NT2/D1 (cell line): Measurements from ENCODE around the gene GRIK2.
"Not testable (repeated sequence)": the region's sequence is repeated elsewhere in the genome, so short reads cannot be mapped to it uniquely, and the experiment has no call there.

ENCODE experiments used
- DNase-seq: peaks from one replicate; pipeline ENCODE4 v3.0.0-alpha.2; 2011; ENCODE audit warnings: low read depth, low spot score
- H3K27me3 ChIP-seq: 2 replicates; pipeline ENCODE4 v1.6.0; 2011; ENCODE audit warnings: mild to moderate bottlenecking; ENCODE audit not compliant: insufficient read length, insufficient read depth
- H3K36me3 ChIP-seq: 2 replicates; pipeline ENCODE4 v1.6.1; 2011; ENCODE audit warnings: mild to moderate bottlenecking, low read length, mixed read lengths; ENCODE audit not compliant: insufficient read depth, insufficient read length
- H3K4me1 ChIP-seq: 2 replicates; pipeline ENCODE4 v1.5.1; 2011; ENCODE audit not compliant: insufficient read depth, insufficient read length
- H3K4me3 ChIP-seq: 2 replicates; pipeline ENCODE4 v1.5.1; 2011; ENCODE audit warnings: low read depth; ENCODE audit not compliant: insufficient read length
- H3K9ac ChIP-seq: 2 replicates; pipeline ENCODE4 v1.6.0; 2011; ENCODE audit warnings: low read depth; ENCODE audit not compliant: insufficient read length
- H3K9me3 ChIP-seq: 2 replicates; pipeline ENCODE4 v1.5.1; 2011; ENCODE audit warnings: mild to moderate bottlenecking, low read length; ENCODE audit not compliant: insufficient read depth
- SUZ12 ChIP-seq: IDR thresholded peaks from 2 replicates; pipeline ENCODE4 v1.6.1; 2011; ENCODE audit not compliant: insufficient read length, insufficient read depth; ENCODE audit errors: extremely low read depth
- YY1 ChIP-seq: IDR thresholded peaks from 2 replicates; pipeline ENCODE4 v1.6.1; 2011; ENCODE audit not compliant: insufficient read length, insufficient read depth
- ZNF274 ChIP-seq: IDR thresholded peaks from 2 replicates; pipeline ENCODE4 v1.6.1; 2011; ENCODE audit warnings: mild to moderate bottlenecking, low read depth, low read length

Gene GRIK2

DNA sequence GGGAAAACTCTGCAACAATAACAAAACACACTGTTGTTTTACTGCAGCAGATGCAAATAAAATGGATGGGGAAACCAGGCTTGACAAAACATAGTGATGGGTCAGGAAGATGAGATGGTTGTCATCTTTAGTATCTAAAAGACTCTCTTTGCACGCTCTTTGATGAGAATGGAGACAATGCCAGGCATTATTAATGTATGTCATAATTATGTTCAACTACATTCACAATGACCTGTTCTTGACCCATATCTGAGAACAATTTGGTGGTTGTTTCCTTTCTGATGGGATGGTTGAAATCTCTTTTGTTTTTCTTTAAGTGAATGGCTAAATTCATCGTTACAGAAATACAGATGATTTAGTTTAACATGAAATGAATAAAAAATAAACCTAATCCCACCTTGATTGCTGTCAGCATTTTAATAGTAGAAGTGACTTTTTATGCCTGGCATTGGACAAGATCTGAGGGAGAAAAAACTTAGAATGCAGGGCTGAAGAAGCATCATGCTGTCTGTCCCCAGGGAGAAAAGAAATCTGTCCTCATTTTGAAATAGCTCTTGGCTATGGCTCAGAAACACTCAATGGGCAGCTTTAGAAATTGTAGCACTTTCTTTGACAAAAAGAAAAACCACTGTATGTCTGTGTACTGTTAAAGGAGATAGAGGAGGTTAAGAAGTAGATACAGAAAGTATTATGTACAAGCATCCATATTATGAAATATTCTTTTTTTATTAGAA lies 12.4 kb upstream of the GRIK2 start:
- no peak for DNase-seq
- no peaks in the 10 kb centered on the region for H3K27me3 ChIP-seq
- H3K9ac ChIP-seq = no peak overlapping the region
- H3K9me3 ChIP-seq = no peaks in the 10 kb centered on the region
- TF ChIP-seq YY1 = no peak
- TF ChIP-seq SUZ12 = no peak
- H3K36me3 ChIP-seq = no peaks in the 10 kb centered on the region
- no peak overlapping the region for H3K4me3 ChIP-seq
- H3K4me1 ChIP-seq = no peaks in the 10 kb centered on the region

DNA sequence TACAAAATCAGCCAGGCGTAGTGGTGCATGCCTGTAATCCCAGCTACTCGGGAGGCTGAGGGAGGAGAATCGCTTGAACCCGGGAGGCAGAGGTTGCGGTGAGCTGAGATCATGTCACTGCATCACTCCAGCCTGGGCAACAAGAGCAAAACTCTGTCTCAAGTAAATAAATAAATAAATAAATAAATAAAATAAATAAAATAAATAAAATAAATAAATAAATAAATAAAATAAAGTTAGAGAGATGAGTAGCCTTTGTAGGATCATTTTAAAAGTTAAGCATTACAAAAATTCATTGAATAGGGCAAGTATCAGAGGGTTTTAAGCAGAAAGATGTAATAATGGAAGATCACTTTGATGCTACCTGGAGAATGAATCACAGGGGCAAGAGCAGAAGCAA lies 9.8 kb upstream of the GRIK2 start:
- H3K4me3 ChIP-seq, H3K9ac ChIP-seq, DNase-seq, H3K4me1 ChIP-seq, H3K36me3 ChIP-seq, H3K27me3 ChIP-seq, H3K9me3 ChIP-seq: not testable (repeated sequence)

DNA sequence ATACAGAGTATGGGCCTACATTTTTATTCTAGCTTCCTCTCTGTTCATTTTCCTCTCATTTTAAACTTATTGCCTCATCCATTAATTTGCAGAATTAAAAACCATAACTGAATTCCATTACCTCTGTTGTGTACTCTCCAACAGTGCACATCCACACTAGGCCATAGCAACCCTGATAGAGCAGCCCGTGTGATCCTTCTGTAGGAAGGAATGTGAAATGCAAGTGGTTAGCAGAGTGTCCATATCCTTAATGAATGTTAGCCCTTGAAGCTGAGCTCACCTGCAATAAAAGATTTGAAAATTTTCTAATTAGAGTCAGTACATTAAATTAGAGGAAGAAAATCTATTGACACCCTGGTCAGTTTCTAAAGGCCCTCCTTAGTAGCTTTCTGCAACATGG lies 6.5 kb upstream of the GRIK2 start:
- TF ChIP-seq ZNF274 (no peak), SUZ12 (no peak), YY1 (no peak)
- H3K36me3 ChIP-seq = no peaks in the 10 kb centered on the region
- H3K27me3 ChIP-seq = peaks cover 6% of the 10 kb centered on the region
- no peaks in the 10 kb centered on the region for H3K4me1 ChIP-seq
- H3K4me3 ChIP-seq = no peak overlapping the region
- no peaks in the 10 kb centered on the region for H3K9me3 ChIP-seq
- no peak overlapping the region for H3K9ac ChIP-seq
- DNase-seq = no peak

- Histone ChIP-seq H3K9ac (peak overlapping the region; percentile 29), H3K9me3 (no peaks in the 10 kb centered on the region), H3K36me3 (no peaks in the 10 kb centered on the region), H3K4me3 (peak overlapping the region; percentile 72), H3K27me3 (peaks cover 35% of the 10 kb centered on the region), H3K4me1 (no peaks in the 10 kb centered on the region)
- TF ChIP-seq YY1 (no peak), ZNF274 (no peak)
- no peak for DNase-seq
Observed at GRCh38 chr6:101391772-101392585, 1.5 kb upstream of the GRIK2 start.

DNA sequence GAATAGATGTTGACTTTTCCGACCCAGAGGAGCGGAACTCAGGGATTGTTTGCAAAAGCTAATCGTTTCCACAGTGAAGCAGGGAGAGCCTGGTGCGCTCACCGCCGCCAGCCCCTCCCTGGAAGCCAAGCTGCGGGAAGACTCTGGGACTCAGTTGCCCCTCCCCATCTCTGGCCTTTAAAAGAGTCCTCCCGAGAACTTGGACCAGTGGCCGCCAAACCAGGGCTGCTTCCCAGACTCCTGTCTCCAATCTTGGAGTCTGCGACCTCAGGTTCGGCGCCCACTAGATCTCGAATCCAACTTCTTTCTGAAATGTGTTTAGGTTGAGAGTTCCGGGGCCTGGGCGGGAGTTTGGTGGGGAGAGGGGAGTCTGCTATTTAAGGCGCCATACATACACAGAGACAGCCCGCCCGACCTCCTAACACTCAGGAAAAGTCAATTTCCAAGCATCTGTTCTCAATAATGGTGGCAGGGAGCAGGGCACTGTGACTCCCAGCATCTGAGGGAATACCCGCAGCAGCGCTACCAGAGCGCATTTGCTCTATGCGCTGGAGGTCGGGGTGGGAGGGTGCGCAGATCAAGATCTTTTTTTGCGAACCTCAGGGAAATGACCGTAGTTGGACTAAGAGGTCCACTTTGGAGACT lies 800 bp upstream of the GRIK2 start:
- peak overlapping the region; percentile 29 for H3K9ac ChIP-seq
- TF ChIP-seq ZNF274 (no peak), SUZ12 (no peak), YY1 (no peak)
- peak overlapping the region; percentile 72 for H3K4me3 ChIP-seq
- H3K9me3 ChIP-seq = no peaks in the 10 kb centered on the region
- no peak for DNase-seq
- H3K27me3 ChIP-seq = peaks cover 35% of the 10 kb centered on the region
- H3K36me3 ChIP-seq = no peaks in the 10 kb centered on the region
- H3K4me1 ChIP-seq = no peaks in the 10 kb centered on the region

- no peaks in the 10 kb centered on the region for H3K36me3 ChIP-seq
- H3K9me3 ChIP-seq = no peaks in the 10 kb centered on the region
- peak overlapping the region; percentile 33 for H3K9ac ChIP-seq
- TF ChIP-seq SUZ12 (no peak), ZNF274 (no peak)
- peaks cover 35% of the 10 kb centered on the region for H3K27me3 ChIP-seq
- H3K4me3 ChIP-seq = peak overlapping the region; percentile 72
- no peaks in the 10 kb centered on the region for H3K4me1 ChIP-seq
- no peak for DNase-seq
Observed at GRCh38 chr6:101393829-101394251, 332 bp downstream of the GRIK2 start.

DNA sequence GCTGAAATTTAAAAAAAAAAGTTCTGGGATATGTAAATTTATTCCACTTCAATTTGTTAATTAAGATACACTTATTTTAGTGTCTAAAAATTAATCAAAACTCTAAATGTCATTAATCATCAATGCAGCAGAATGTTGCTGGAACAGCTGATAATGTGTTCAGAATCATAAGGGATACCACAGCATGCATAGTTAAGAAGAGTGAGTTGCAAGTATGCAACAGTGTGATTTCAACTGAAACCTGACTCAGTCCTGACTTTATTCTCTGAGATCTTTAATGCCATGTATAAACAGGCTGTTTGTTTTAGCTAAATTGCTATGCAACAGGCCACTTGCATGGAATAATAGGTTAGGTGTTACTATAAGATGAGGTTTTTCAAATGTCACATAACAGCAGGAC lies 1.4 kb downstream of the GRIK2 start:
- no peak for DNase-seq
- Histone ChIP-seq H3K9me3 (no peaks in the 10 kb centered on the region), H3K4me3 (no peak overlapping the region), H3K4me1 (no peaks in the 10 kb centered on the region), H3K36me3 (no peaks in the 10 kb centered on the region), H3K27me3 (peaks cover 35% of the 10 kb centered on the region), H3K9ac (no peak overlapping the region)
- TF ChIP-seq SUZ12 = no peak
- TF ChIP-seq YY1 = no peak
- TF ChIP-seq ZNF274 = no peak
